H9 (cell line): ENCODE measurements around the gene MAST4. TPM values are rescaled to one million over a fixed set of nuclear protein-coding genes. Genes with fewer than 3 reads are reported as not detected.

ENCODE experiments used
- DNase-seq: peaks from one replicate; pipeline ENCODE4 v3.0.0-alpha.2; 2017
- H2AFZ ChIP-seq: one replicate; pipeline ENCODE4 v1.6.1; 2013; ENCODE audit warnings: mild to moderate bottlenecking, low read length, control low read depth, moderate library complexity
- H2AK5ac ChIP-seq: 2 replicates; pipeline ENCODE4 v1.6.1; 2013; ENCODE audit warnings: low read length, control low read depth, mixed read lengths; ENCODE audit not compliant: insufficient read length
- H2BK120ac ChIP-seq: one replicate; pipeline ENCODE4 v1.6.1; 2013; ENCODE audit warnings: low read depth, mild to moderate bottlenecking, low read length, control low read depth, inconsistent platforms; ENCODE audit not compliant: poor library complexity, severe bottlenecking
- H2BK12ac ChIP-seq: 2 replicates; pipeline ENCODE4 v1.6.1; 2013; ENCODE audit warnings: low read length, control low read depth, mixed read lengths, low read depth; ENCODE audit not compliant: insufficient read length
- H2BK15ac ChIP-seq: 2 replicates; pipeline ENCODE4 v1.6.1; 2013; ENCODE audit warnings: low read depth, low read length, control low read depth
- H2BK20ac ChIP-seq: one replicate; pipeline ENCODE4 v1.6.1; 2013; ENCODE audit warnings: low read depth, mild to moderate bottlenecking, low read length, control low read depth, inconsistent platforms; ENCODE audit not compliant: poor library complexity, severe bottlenecking
- H2BK5ac ChIP-seq: 2 replicates; pipeline ENCODE4 v1.6.1; 2013; ENCODE audit warnings: low read length, control low read depth, mixed read lengths; ENCODE audit not compliant: insufficient read length
- H3K14ac ChIP-seq: 2 replicates; pipeline ENCODE4 v1.6.1; 2013; ENCODE audit warnings: low read length, control low read depth; ENCODE audit not compliant: insufficient read depth
- H3K18ac ChIP-seq: 2 replicates; pipeline ENCODE4 v1.6.1; 2013; ENCODE audit warnings: low read depth, mild to moderate bottlenecking, mixed read lengths, low read length, control low read depth; ENCODE audit not compliant: insufficient read length
- H3K23ac ChIP-seq: 2 replicates; pipeline ENCODE4 v1.6.1; 2013; ENCODE audit warnings: low read length, control low read depth, mixed read lengths, low read depth; ENCODE audit not compliant: insufficient read length
- H3K23me2 ChIP-seq: 2 replicates; pipeline ENCODE4 v1.6.1; 2013; ENCODE audit warnings: low read depth, mild to moderate bottlenecking, mixed read lengths, low read length, control low read depth; ENCODE audit not compliant: insufficient read length, poor library complexity, severe bottlenecking
- H3K27ac ChIP-seq: 2 replicates; pipeline ENCODE4 v1.5.1; 2013; ENCODE audit warnings: low read length, control low read depth, mixed read lengths, low read depth; ENCODE audit not compliant: insufficient read length
- H3K27me3 ChIP-seq: 2 replicates; pipeline ENCODE4 v1.6.1; 2013; ENCODE audit warnings: low read length, control low read depth, inconsistent platforms; ENCODE audit not compliant: insufficient read depth
- H3K4ac ChIP-seq: 2 replicates; pipeline ENCODE4 v1.6.1; 2013; ENCODE audit warnings: low read depth, mild to moderate bottlenecking, control low read depth, inconsistent platforms, low read length, moderate library complexity
- H3K4me1 ChIP-seq: 2 replicates; pipeline ENCODE4 v1.6.1; 2013; ENCODE audit warnings: low read length, control low read depth, inconsistent platforms; ENCODE audit not compliant: insufficient read depth
- H3K4me2 ChIP-seq: 2 replicates; pipeline ENCODE4 v1.6.1; 2013; ENCODE audit warnings: low read length, control low read depth, mixed read lengths; ENCODE audit not compliant: insufficient read length, insufficient read depth
- H3K56ac ChIP-seq: 2 replicates; pipeline ENCODE4 v1.6.1; 2013; ENCODE audit warnings: low read depth, mild to moderate bottlenecking, mixed read lengths, low read length, control low read depth; ENCODE audit not compliant: insufficient read length
- H3K79me1 ChIP-seq: 2 replicates; pipeline ENCODE4 v1.6.1; 2013; ENCODE audit warnings: low read depth, mild to moderate bottlenecking, moderate library complexity, low read length, control low read depth, inconsistent platforms; ENCODE audit not compliant: insufficient read depth, poor library complexity, severe bottlenecking
- H3K79me2 ChIP-seq: 2 replicates; pipeline ENCODE4 v1.6.1; 2013; ENCODE audit warnings: low read length, control low read depth, inconsistent platforms; ENCODE audit not compliant: insufficient read depth
- H3K9ac ChIP-seq: 2 replicates; pipeline ENCODE4 v1.6.1; 2013; ENCODE audit warnings: low read length, control low read depth, mixed read lengths; ENCODE audit not compliant: insufficient read length; ENCODE audit errors: extremely low read depth
- H3K9me3 ChIP-seq: one replicate; pipeline ENCODE4 v1.6.1; 2013; ENCODE audit warnings: low read depth, low read length, inconsistent platforms; ENCODE audit not compliant: control insufficient read depth
- H3T11ph ChIP-seq: one replicate; pipeline ENCODE4 v1.6.1; 2013; ENCODE audit warnings: mild to moderate bottlenecking, low read length, control low read depth, inconsistent platforms
- H4K20me1 ChIP-seq: one replicate; pipeline ENCODE4 v1.6.1; 2013; ENCODE audit not compliant: control insufficient read depth, insufficient read length, insufficient read depth
- H4K5ac ChIP-seq: 2 replicates; pipeline ENCODE4 v1.6.1; 2013; ENCODE audit warnings: low read depth, mild to moderate bottlenecking, mixed read lengths, low read length, control low read depth; ENCODE audit not compliant: insufficient read length
- H4K8ac ChIP-seq: replicated peaks from 2 replicates; pipeline ENCODE4 v1.6.1; 2013; ENCODE audit warnings: low read length, control low read depth, mixed read lengths, low read depth; ENCODE audit not compliant: insufficient read length
- H4K91ac ChIP-seq: 2 replicates; pipeline ENCODE4 v1.6.1; 2013; ENCODE audit warnings: low read depth, mild to moderate bottlenecking, moderate library complexity, mixed read lengths, low read length, control low read depth; ENCODE audit not compliant: insufficient read length
- H3K27ac Mint-ChIP-seq, 3 experiments: 2 replicates in 2 of 3; 3 replicates in 1 of 3; pipeline ENCODE4 v1.8.0; 2020 to 2021; ENCODE audit warnings: mixed read lengths in 3 of 3, mild to moderate bottlenecking in 1 of 3, moderate library complexity in 1 of 3
- H3K27me3 Mint-ChIP-seq: 2 replicates; pipeline ENCODE4 v1.8.0; 2021; ENCODE audit warnings: low read depth, mild to moderate bottlenecking, moderate library complexity, mixed read lengths
- H3K36me3 Mint-ChIP-seq, 3 experiments: 2 replicates in 2 of 3; 3 replicates in 1 of 3; pipeline ENCODE4 v1.8.0; 2020 to 2021; ENCODE audit warnings: low read depth in 3 of 3, mixed read lengths in 3 of 3; ENCODE audit not compliant: insufficient read depth in 1 of 3
- H3K4me1 Mint-ChIP-seq, 2 experiments: 2 replicates each; pipeline ENCODE4 v1.8.0; 2020; ENCODE audit warnings: mixed read lengths in 2 of 2
- H3K4me3 Mint-ChIP-seq, 2 experiments: 2 replicates in 1 of 2; 3 replicates in 1 of 2; pipeline ENCODE4 v1.8.0; 2020 to 2021; ENCODE audit warnings: mild to moderate bottlenecking in 2 of 2, mixed read lengths in 2 of 2, moderate library complexity in 1 of 2
- H3K9me3 Mint-ChIP-seq, 2 experiments: 2 replicates in 1 of 2; 3 replicates in 1 of 2; pipeline ENCODE4 v1.8.0; 2020; ENCODE audit warnings: mild to moderate bottlenecking in 2 of 2, mixed read lengths in 2 of 2, moderate library complexity in 1 of 2
- WGBS: extraction: QIAGEN DNeasy Blood & Tissue Kit; methylation state at CpG from one replicate; pipeline ENCODE4 v1.1.7; 2013; ENCODE audit warnings: missing lambda C conversion rate, low lambda C conversion rate, mixed read lengths; ENCODE audit not compliant: insufficient read length; ENCODE audit errors: extremely low coverage; 5-methylcytosine and 5-hydroxymethylcytosine counted together
- total RNA-seq: library from RNA; stranded (reverse); gene quantifications from 2 replicates; pipeline ENCODE4 v1.2.1, GENCODE V29; 2021
- TF ChIP-seq, protein P1 (sequence below): fragments of 200-600 bp; sonication (generic); conservative IDR thresholded peaks from 3 replicates; pipeline ENCODE4 v1.8.0; 2021; ENCODE audit warnings: antibody characterized with exemption, mild to moderate bottlenecking

MAST4 gene
- total RNA-seq, 1 experiment from 2014 or later = 3.7 TPM

DNA sequence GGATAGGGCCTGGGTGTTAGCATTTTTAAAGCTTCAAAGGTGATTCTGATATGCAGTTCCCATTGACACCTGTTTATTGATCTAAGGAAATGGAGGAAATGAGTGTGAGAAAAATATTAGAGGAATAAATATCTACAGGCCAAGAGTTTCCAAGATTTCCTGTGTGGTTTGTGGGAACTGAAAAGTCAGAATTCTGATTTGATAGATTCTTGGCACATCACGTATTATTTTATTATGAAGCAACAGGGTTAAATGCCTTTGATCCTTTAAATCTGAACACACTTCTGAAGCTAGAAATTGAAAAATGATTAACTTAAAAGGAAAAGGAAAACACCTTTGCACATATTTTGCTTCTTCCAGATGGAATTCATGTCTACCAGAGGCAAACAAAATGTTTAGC lies 486.7 kb downstream of the MAST4 start:
- DNase-seq = no peak
- no peak overlapping the region for H3K14ac ChIP-seq
- no peak overlapping the region for H3K4ac ChIP-seq
- no peaks in the 10 kb centered on the region for H3K79me1 ChIP-seq
- no peak overlapping the region for H3K18ac ChIP-seq
- no peak overlapping the region for H3K27ac ChIP-seq
- H3K9me3 ChIP-seq = no peaks in the 10 kb centered on the region
- H3K9me3 Mint-ChIP-seq = no peaks in the 10 kb centered on the region
- no peak overlapping the region for H3T11ph ChIP-seq
- H2BK15ac ChIP-seq = no peak overlapping the region
- no peak overlapping the region for H3K27ac Mint-ChIP-seq
- no peaks in the 10 kb centered on the region for H3K23me2 ChIP-seq
- no CpG with 5 or more reads among the region's 1 CpG for WGBS
- no peak overlapping the region for H3K56ac ChIP-seq
- no peak overlapping the region for H2AK5ac ChIP-seq
- no peak overlapping the region for H4K5ac ChIP-seq
- no peak overlapping the region for H2BK5ac ChIP-seq
- no peaks in the 10 kb centered on the region for H3K79me2 ChIP-seq
- H3K9ac ChIP-seq = no peak overlapping the region
- no peaks in the 10 kb centered on the region for H3K4me1 Mint-ChIP-seq
- no peak overlapping the region for H4K91ac ChIP-seq
- no peak overlapping the region for H3K4me3 Mint-ChIP-seq
- no peak overlapping the region for H3K23ac ChIP-seq
- no peaks in the 10 kb centered on the region for H3K27me3 ChIP-seq
- no peaks in the 10 kb centered on the region for H4K20me1 ChIP-seq
- no peak overlapping the region for H2AFZ ChIP-seq
- H3K4me2 ChIP-seq = no peak overlapping the region
- no peaks in the 10 kb centered on the region for H3K36me3 Mint-ChIP-seq
- H2BK20ac ChIP-seq = no peak overlapping the region
- no peak overlapping the region for H4K8ac ChIP-seq
- no peak overlapping the region for H2BK12ac ChIP-seq
- TF ChIP-seq, protein P1, sequence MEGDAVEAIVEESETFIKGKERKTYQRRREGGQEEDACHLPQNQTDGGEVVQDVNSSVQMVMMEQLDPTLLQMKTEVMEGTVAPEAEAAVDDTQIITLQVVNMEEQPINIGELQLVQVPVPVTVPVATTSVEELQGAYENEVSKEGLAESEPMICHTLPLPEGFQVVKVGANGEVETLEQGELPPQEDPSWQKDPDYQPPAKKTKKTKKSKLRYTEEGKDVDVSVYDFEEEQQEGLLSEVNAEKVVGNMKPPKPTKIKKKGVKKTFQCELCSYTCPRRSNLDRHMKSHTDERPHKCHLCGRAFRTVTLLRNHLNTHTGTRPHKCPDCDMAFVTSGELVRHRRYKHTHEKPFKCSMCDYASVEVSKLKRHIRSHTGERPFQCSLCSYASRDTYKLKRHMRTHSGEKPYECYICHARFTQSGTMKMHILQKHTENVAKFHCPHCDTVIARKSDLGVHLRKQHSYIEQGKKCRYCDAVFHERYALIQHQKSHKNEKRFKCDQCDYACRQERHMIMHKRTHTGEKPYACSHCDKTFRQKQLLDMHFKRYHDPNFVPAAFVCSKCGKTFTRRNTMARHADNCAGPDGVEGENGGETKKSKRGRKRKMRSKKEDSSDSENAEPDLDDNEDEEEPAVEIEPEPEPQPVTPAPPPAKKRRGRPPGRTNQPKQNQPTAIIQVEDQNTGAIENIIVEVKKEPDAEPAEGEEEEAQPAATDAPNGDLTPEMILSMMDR = no peak
- H2BK120ac ChIP-seq = no peak overlapping the region
- H3K4me1 ChIP-seq = no peaks in the 10 kb centered on the region
- no peaks in the 10 kb centered on the region for H3K27me3 Mint-ChIP-seq
